ENCODE results near the gene PPM1A.

Gene PPM1A

GRCh38 chr14:60235440-60235839 lies 13.6 kb upstream of the PPM1A start:
- TF ChIP-seq CTCF (IDR thresholded peaks at IDR 0.05; ENCODE audit: low read depth, low read length) = no peak
- no peak overlapping the region for H3K4me3 ChIP-seq (replicated peaks in 1 of 2; ENCODE audit: low read depth in 2 of 2, low read length in 2 of 2)
- DNase-seq (ENCODE audit: low read depth in 2 of 2) = no peak

DNA sequence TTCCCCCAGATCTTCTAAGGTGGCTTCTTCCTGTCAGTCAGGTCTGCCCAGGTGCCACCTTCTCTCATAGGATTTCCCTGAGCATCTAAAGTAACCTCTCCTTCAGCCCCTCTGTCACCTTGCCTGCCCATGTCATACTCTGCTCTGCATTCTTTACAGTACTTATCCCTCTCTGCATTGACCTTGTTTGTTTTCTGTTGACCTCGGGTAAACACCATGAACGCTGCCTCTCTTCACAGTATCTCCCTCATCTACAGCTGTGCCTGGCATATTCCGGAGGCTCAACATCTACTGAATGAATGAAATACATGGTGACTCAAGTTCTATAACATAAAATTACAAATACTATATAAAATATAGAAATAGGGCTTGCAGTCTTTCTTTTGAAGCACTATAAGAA lies 10.1 kb upstream of the PPM1A start:
- no peak for DNase-seq (ENCODE audit: low read depth in 2 of 2)
- no peak overlapping the region for H3K4me3 ChIP-seq (replicated peaks in 1 of 2; ENCODE audit: low read depth in 2 of 2, low read length in 2 of 2)
- no peak for TF ChIP-seq CTCF (IDR thresholded peaks at IDR 0.05; ENCODE audit: low read depth, low read length)

- no peak overlapping the region for H3K4me3 ChIP-seq (replicated peaks in 1 of 2; ENCODE audit: low read depth in 2 of 2, low read length in 2 of 2)
- TF ChIP-seq CTCF (IDR thresholded peaks at IDR 0.05; ENCODE audit: low read depth, low read length) = no peak
- DNase-seq (ENCODE audit: low read depth in 2 of 2) = no peak
Measured at GRCh38 chr14:60240139-60240856, 8.7 kb upstream of the PPM1A start.

DNA sequence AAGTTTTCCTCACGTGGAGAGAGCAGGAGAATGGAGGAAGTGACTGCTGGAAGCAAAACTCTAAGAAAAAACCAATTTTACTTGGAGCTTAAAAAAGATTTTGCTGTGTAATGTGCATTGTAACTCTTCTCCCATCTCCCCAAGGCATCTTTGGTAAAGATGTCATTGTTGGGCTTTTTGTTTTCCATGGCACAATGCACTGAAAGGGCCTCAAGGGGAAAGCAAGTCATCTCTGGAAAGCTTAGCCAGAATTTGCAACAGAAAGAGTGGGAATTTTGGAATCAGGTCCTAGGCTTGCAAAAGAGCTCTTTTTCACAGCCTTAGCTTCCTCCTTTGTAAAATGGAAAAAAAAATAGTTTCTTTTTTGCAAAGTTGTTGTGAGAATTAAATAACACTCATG lies 7.9 kb upstream of the PPM1A start:
- no peak for TF ChIP-seq CTCF (IDR thresholded peaks at IDR 0.05; ENCODE audit: low read depth, low read length)
- H3K4me3 ChIP-seq (replicated peaks in 1 of 2; ENCODE audit: low read depth in 2 of 2, low read length in 2 of 2) = no peak overlapping the region
- no peak for DNase-seq (ENCODE audit: low read depth in 2 of 2)

DNA sequence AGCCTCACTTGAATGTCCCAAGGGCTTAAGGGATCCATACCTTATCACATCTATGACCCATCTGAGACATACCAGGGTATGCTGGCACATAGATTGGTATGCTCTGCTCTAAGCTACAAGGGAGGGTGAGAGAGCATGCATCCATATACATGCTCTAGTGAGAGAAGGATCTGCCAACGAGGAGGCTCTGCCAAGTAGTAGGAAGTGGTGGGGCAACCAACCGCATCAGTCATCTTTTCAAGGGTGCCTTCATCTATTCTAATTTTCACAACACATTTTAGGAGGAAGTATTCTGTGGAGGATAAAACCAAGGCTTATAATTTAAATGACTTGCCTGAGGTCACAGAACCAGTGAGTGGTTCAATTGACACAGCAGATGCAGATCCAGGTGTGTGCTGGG lies 6.6 kb upstream of the PPM1A start:
- DNase-seq (ENCODE audit: low read depth in 2 of 2) = no peak
- TF ChIP-seq CTCF (IDR thresholded peaks at IDR 0.05; ENCODE audit: low read depth, low read length) = no peak
- H3K4me3 ChIP-seq (replicated peaks in 1 of 2; ENCODE audit: low read depth in 2 of 2, low read length in 2 of 2) = no peak overlapping the region

DNA sequence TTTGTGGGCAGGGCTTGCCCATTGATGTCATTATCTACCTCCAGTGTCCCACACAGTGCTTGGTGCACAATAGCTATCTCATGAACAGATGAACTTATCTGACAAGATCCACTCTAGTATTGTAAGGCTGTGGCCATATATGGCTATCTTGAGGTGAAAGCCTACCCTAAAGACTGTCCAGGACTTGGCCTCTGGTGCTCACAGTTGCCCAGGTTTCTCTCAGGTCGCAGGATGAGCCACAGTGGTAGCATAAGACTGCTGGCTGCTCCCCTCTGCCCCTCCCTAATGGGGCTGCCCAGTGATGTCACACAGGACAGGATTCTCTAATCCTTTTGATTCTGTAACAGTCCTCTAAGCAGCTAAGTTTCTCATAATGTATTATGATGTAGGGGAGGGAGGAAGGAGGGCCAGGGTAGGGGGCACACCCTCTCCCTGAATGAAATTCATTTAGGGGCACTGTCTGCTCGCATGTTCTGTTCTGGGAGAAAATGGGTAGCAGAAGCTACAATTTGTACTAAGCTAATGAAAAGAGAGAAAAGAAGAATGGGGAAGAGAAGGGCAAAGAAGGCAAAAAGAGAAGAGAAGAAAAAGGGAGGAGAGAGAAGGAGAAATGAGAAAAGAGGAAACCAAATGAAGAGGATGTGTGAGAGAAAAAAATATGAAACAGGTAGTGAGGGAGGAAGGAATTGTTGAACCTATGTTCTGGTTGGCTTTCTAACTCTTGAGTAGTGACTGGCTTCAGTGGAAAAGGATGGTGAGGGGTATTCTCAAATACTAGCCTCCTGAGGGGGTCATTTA lies 3.4 kb upstream of the PPM1A start:
- TF ChIP-seq CTCF (IDR thresholded peaks at IDR 0.05; ENCODE audit: low read depth, low read length) = no peak
- no peak overlapping the region for H3K4me3 ChIP-seq (replicated peaks in 1 of 2; ENCODE audit: low read depth in 2 of 2, low read length in 2 of 2)
- no peak for DNase-seq (ENCODE audit: low read depth in 2 of 2)

All from cardiac fibroblast (primary cell).